AG04450 (cell line): Measurements from ENCODE around the gene GLRB. TPM values are rescaled to one million over a fixed set of nuclear protein-coding genes. Genes with fewer than 3 reads are reported as not detected.
"Not testable (repeated sequence)": the region's sequence is repeated elsewhere in the genome, so short reads cannot be mapped to it uniquely, and the experiment has no call there.

ENCODE experiments used
- CTCF ChIA-PET: fragments of 300-600, 350-600 bp; formaldehyde crosslinking; extraction: SDS; loops from one replicate; lab custom pipeline; 2022; ENCODE audit warnings: antibody characterized with exemption, inconsistent platforms; lab: Charles Lee
- POLR2A ChIA-PET: fragments of 350-600 bp; formaldehyde crosslinking; extraction: SDS; loops from one replicate; lab custom pipeline; 2021; ENCODE audit warnings: antibody characterized with exemption, inconsistent platforms; lab: Yijun Ruan, JAX
- DNase-seq: peaks from one replicate; pipeline ENCODE4 v3.0.0-alpha.2; 2011; ENCODE audit warnings: low read depth, low spot score
- H3K27ac ChIP-seq: one replicate; pipeline ENCODE4 v1.5.1; 2012; ENCODE audit warnings: low read depth, low read length, control low read depth
- H3K27me3 ChIP-seq: one replicate; pipeline ENCODE4 v1.6.0; 2012; ENCODE audit warnings: low read length; ENCODE audit not compliant: control insufficient read depth, insufficient read depth
- H3K4me3 ChIP-seq: 2 replicates; pipeline ENCODE4 v1.5.1; 2011; ENCODE audit warnings: mild to moderate bottlenecking, low read depth, low read length, control low read depth
- H3K9me3 ChIP-seq: 2 replicates; pipeline ENCODE4 v1.5.1; 2012; ENCODE audit warnings: low read length; ENCODE audit not compliant: control insufficient read depth, insufficient read depth
- polyA plus RNA-seq: library from polyadenylated mRNA; depleted of rRNA; stranded (reverse); fragments of >200 nt; gene quantifications from 2 replicates; pipeline ENCODE4 v1.2.3, GENCODE V29; 2011
- TF ChIP-seq, protein P1 (sequence below): IDR thresholded peaks from 2 replicates; pipeline ENCODE4 v1.5.1; 2011; ENCODE audit warnings: low read depth, low read length, control low read depth, inconsistent platforms

Gene GLRB
- polyA plus RNA-seq, 1 experiment: 11.8 TPM

DNA sequence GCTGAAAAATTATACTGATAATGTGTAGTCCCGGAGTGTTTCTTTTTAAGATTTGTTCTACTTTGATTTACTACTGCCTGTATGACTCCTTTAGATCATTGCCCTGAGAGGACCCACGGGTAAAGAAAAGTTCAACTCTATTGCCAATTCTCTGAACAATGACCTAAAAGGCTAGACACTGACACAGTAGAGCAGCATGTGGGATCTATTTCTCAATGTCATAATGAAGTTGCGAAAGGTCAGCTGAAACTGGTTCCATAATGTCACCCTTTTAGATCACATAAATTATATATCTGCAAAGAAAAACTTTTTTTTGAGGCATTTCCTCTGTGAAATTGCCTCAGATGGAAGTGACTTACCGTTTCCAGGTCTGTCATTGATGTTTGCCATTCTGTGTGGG, 67.4 kb downstream of the GLRB start:
- CTCF ChIA-PET: no interaction called here
- DNase-seq: no peak
- TF ChIP-seq, protein P1, sequence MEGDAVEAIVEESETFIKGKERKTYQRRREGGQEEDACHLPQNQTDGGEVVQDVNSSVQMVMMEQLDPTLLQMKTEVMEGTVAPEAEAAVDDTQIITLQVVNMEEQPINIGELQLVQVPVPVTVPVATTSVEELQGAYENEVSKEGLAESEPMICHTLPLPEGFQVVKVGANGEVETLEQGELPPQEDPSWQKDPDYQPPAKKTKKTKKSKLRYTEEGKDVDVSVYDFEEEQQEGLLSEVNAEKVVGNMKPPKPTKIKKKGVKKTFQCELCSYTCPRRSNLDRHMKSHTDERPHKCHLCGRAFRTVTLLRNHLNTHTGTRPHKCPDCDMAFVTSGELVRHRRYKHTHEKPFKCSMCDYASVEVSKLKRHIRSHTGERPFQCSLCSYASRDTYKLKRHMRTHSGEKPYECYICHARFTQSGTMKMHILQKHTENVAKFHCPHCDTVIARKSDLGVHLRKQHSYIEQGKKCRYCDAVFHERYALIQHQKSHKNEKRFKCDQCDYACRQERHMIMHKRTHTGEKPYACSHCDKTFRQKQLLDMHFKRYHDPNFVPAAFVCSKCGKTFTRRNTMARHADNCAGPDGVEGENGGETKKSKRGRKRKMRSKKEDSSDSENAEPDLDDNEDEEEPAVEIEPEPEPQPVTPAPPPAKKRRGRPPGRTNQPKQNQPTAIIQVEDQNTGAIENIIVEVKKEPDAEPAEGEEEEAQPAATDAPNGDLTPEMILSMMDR: no peak
- POLR2A ChIA-PET: no interaction called here
- H3K9me3 ChIP-seq: no peaks in the 10 kb centered on the region
- H3K4me3 ChIP-seq: no peak overlapping the region
- no peak overlapping the region for H3K27ac ChIP-seq
- H3K27me3 ChIP-seq: no peaks in the 10 kb centered on the region

DNA sequence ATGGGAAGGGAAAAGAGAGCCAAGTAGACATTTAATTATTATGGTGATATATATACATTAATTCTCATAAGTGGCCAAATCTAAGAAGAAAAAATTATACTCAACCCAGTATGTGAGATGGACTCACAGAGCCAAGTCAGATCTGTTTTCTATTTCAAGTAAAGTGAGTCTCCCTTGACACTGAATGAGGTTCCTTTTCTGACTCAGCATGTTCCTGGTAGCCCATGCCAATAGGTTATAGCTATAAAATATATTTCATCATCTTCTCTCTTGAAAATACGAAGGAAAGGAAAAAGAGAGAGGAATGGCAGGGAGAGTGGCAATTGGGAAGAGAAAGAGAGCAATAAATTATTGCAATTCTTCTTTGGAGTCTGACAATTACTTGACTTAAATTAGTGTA, 75.8 kb downstream of the GLRB start:
- no peaks in the 10 kb centered on the region for H3K9me3 ChIP-seq
- H3K27me3 ChIP-seq: no peaks in the 10 kb centered on the region
- DNase-seq: no peak
- TF ChIP-seq, protein P1: no peak
- no peak overlapping the region for H3K4me3 ChIP-seq
- POLR2A ChIA-PET: no interaction called here
- H3K27ac ChIP-seq: no peak overlapping the region
- CTCF ChIA-PET: interaction anchor here (1.2 kb wide), 1 partner anchor 23 kb away, joined by 3 read pairs; no protein-coding TSS in a partner anchor

DNA sequence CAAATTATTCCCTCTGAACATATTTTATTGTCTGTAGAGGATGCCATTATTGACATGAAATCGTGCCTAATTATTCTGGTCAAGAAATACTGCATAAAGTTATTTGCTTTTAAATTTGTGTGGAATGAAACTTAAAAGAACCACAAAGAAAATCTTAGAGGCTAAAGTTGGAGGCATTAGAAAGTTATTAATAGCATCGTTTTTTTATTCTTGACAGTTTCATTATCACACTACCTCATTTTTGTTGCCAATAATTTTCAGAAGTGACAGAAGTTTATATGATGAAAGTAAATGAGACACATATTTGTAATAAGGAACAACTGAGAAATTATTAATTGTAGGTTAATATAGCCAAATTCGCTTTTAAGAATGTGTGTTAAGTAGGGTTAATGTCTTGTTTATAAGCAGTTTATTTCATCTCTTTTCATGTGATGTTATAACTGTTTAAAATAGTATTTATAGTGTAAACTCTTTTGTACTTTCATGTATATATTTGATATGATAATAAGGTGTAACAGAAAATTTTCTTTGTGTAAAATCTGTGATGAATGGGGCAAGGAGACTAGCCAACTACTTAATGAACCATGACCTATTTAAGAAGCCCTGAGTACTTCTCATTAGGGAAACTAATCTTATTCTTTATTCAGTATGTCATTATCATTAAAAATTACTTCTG, 90.1 kb downstream of the GLRB start:
- Histone ChIP-seq H3K4me3 (no peak overlapping the region), H3K9me3 (no peaks in the 10 kb centered on the region), H3K27ac (no peak overlapping the region), H3K27me3 (no peaks in the 10 kb centered on the region)
- TF ChIP-seq, protein P1: no peak
- DNase-seq: no peak
- POLR2A ChIA-PET: no interaction called here
- CTCF ChIA-PET: no interaction called here

DNA sequence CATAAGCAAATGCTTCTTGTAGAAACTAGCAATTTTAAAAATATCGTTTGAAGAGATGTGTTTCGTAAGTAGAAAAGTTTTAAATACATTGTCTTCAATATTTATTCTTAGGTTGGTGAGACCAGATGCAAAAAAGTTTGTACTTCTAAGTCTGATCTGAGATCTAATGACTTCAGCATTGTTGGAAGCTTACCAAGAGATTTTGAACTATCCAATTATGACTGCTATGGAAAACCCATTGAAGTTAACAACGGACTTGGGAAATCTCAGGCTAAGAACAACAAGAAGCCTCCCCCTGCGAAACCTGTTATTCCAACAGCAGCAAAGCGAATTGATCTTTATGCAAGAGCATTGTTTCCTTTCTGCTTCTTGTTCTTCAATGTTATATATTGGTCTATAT, 94.4 kb downstream of the GLRB start:
- Histone ChIP-seq H3K27me3 (no peaks in the 10 kb centered on the region), H3K9me3 (no peaks in the 10 kb centered on the region), H3K27ac (no peak overlapping the region), H3K4me3 (no peak overlapping the region)
- CTCF ChIA-PET: no interaction called here
- TF ChIP-seq, protein P1: no peak
- DNase-seq: no peak
- POLR2A ChIA-PET: no interaction called here

DNA sequence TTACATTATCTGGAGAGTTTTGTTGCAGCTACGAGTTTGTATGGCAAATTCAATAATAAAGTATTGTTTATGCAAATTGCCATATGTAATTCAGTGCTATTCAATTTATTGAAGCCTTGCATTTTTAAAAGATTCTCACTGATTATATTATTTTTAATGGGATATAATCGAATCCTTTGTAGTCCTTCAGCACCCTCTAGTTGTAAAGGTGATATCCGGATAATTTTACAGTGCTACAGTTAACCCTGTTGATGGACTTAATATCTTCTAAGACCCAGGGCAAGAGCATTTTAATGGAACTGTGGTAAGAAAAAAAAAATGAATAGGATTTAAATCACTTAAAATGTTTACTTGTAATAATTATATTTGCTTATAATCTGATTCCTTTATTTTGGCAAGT, 96.1 kb downstream of the GLRB start:
- no peak overlapping the region for H3K27ac ChIP-seq
- no peak overlapping the region for H3K4me3 ChIP-seq
- H3K9me3 ChIP-seq: no peaks in the 10 kb centered on the region
- POLR2A ChIA-PET: no interaction called here
- H3K27me3 ChIP-seq: no peaks in the 10 kb centered on the region
- DNase-seq: no peak
- TF ChIP-seq, protein P1: peak; percentile 53
- CTCF ChIA-PET: interaction anchor here (0.9 to 1.6 kb wide), 3 partner anchors 126 to 1002 kb away, joined by 3 to 6 read pairs (median 4); no protein-coding TSS in a partner anchor

DNA sequence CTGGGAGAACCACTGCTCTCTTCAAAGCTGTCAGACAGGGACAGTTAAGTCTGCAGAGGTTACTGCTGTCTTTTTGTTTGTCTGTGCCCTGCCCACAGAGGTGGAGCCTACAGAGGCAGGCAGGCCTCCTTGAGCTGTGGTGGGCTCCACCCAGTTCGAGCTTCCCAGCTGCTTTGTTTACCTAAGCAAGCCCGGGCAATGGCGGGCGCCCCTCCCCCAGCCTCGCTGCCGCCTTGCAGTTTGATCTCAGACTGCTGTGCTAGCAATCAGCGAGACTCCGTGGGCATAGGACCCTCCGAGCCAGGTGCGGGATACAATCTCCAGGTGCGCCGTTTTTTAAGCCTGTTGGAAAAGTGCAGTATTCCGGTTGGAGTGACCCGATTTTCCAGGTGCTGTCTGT, 104.3 kb downstream of the GLRB start:
- DNase-seq, H3K4me3 ChIP-seq, H3K9me3 ChIP-seq, POLR2A ChIA-PET, H3K27me3 ChIP-seq, CTCF ChIA-PET, H3K27ac ChIP-seq: not testable (repeated sequence)
